Rectal smooth muscle tissue (tissue), 1 donor: ENCODE results near the gene NINL.
A peak's percentile ranks its signal among the peaks of the same experiment; 100 is the strongest.
"Not testable (repeated sequence)": the region's sequence is repeated elsewhere in the genome, so short reads cannot be mapped to it uniquely, and the experiment has no call there.

Source experiments
- H3K27ac ChIP-seq: one replicate; pipeline ENCODE4 v1.7.0; 2013; ENCODE audit warnings: low read depth, low read length, inconsistent platforms
- H3K27me3 ChIP-seq: one replicate; pipeline ENCODE4 v1.7.0; 2013; ENCODE audit warnings: low read length; ENCODE audit not compliant: control insufficient read depth, insufficient read depth
- H3K36me3 ChIP-seq: one replicate; pipeline ENCODE4 v1.7.0; 2013; ENCODE audit warnings: low read length; ENCODE audit not compliant: control insufficient read depth, insufficient read depth
- H3K4me1 ChIP-seq: one replicate; pipeline ENCODE4 v1.7.0; 2013; ENCODE audit warnings: low read length; ENCODE audit not compliant: control insufficient read depth, insufficient read depth
- H3K4me3 ChIP-seq: one replicate; pipeline ENCODE4 v1.7.0; 2013; ENCODE audit warnings: low read length
- H3K9ac ChIP-seq: one replicate; pipeline ENCODE4 v1.7.0; 2013; ENCODE audit warnings: low read length

The NINL gene

GRCh38 chr20:25584905-25585704 is at the start of gene NINL:
Gene NINL (minus strand): TSS chr20:25585531. CDS start chr20:25526587, 58,944 bp downstream.
- peak within 1 kb of the TSS; percentile 60 for H3K4me3 ChIP-seq
- peak within 1 kb of the TSS; percentile 73 for H3K27ac ChIP-seq
- no peaks in the 10 kb centered on the region for H3K36me3 ChIP-seq
- H3K9ac ChIP-seq: no peak within 1 kb of the TSS
- H3K4me1 ChIP-seq: no peaks in the 10 kb centered on the region
- no peaks in the 10 kb centered on the region for H3K27me3 ChIP-seq

GRCh38 chr20:25632940-25633790 is 47.8 kb upstream of the NINL start:
- no peak overlapping the region for H3K4me3 ChIP-seq
- H3K9ac ChIP-seq: no peak overlapping the region
- no peaks in the 10 kb centered on the region for H3K36me3 ChIP-seq
- H3K4me1 ChIP-seq: no peaks in the 10 kb centered on the region
- no peak overlapping the region for H3K27ac ChIP-seq
- no peaks in the 10 kb centered on the region for H3K27me3 ChIP-seq

GRCh38 chr20:25630615-25631014 is 45.3 kb upstream of the NINL start:
- H3K4me1 ChIP-seq, H3K27ac ChIP-seq, H3K9ac ChIP-seq, H3K27me3 ChIP-seq, H3K4me3 ChIP-seq, H3K36me3 ChIP-seq: not testable (repeated sequence)

- H3K27ac ChIP-seq: no peak overlapping the region
- H3K36me3 ChIP-seq: no peaks in the 10 kb centered on the region
- H3K9ac ChIP-seq: no peak overlapping the region
- no peaks in the 10 kb centered on the region for H3K27me3 ChIP-seq
- H3K4me3 ChIP-seq: no peak overlapping the region
- no peaks in the 10 kb centered on the region for H3K4me1 ChIP-seq
Measured at GRCh38 chr20:25629816-25630499, 44.6 kb upstream of the NINL start.

- H3K27ac ChIP-seq: no peak overlapping the region
- H3K4me1 ChIP-seq: no peaks in the 10 kb centered on the region
- H3K9ac ChIP-seq: no peak overlapping the region
- no peak overlapping the region for H3K4me3 ChIP-seq
- no peaks in the 10 kb centered on the region for H3K27me3 ChIP-seq
- no peaks in the 10 kb centered on the region for H3K36me3 ChIP-seq
Measured at GRCh38 chr20:25626779-25627178, 41.4 kb upstream of the NINL start.

- Histone ChIP-seq H3K27ac (peak overlapping the region; percentile 90), H3K36me3 (no peaks in the 10 kb centered on the region), H3K4me1 (no peaks in the 10 kb centered on the region), H3K4me3 (peak overlapping the region; percentile 99), H3K27me3 (no peaks in the 10 kb centered on the region), H3K9ac (peak overlapping the region; percentile 83)
Measured at GRCh38 chr20:25624500-25624939, 39.2 kb upstream of the NINL start.

GRCh38 chr20:25623736-25624499 is 38.6 kb upstream of the NINL start, which contains the start of gene NANP:
Gene NANP (minus strand): TSS chr20:25624014. CDS start chr20:25623948, 66 bp downstream.
- Histone ChIP-seq H3K9ac (peak within 1 kb of the TSS; percentile 83), H3K27me3 (no peaks in the 10 kb centered on the region), H3K27ac (peak within 1 kb of the TSS; percentile 90), H3K4me1 (no peaks in the 10 kb centered on the region), H3K4me3 (peak within 1 kb of the TSS; percentile 99), H3K36me3 (no peaks in the 10 kb centered on the region)

- H3K4me3 ChIP-seq: peak overlapping the region; percentile 99
- no peaks in the 10 kb centered on the region for H3K4me1 ChIP-seq
- no peaks in the 10 kb centered on the region for H3K36me3 ChIP-seq
- peak overlapping the region; percentile 90 for H3K27ac ChIP-seq
- peak overlapping the region; percentile 83 for H3K9ac ChIP-seq
- no peaks in the 10 kb centered on the region for H3K27me3 ChIP-seq
Measured at GRCh38 chr20:25623225-25623735, 37.9 kb upstream of the NINL start.

GRCh38 chr20:25622450-25623224 is 37.3 kb upstream of the NINL start:
- no peaks in the 10 kb centered on the region for H3K4me1 ChIP-seq
- H3K36me3 ChIP-seq: no peaks in the 10 kb centered on the region
- H3K27ac ChIP-seq: peak overlapping the region; percentile 90
- H3K27me3 ChIP-seq: no peaks in the 10 kb centered on the region
- H3K4me3 ChIP-seq: peak overlapping the region; percentile 99
- H3K9ac ChIP-seq: peak overlapping the region; percentile 83

GRCh38 chr20:25622049-25622448 is 36.7 kb upstream of the NINL start:
- H3K9ac ChIP-seq: no peak overlapping the region
- H3K27me3 ChIP-seq: no peaks in the 10 kb centered on the region
- H3K36me3 ChIP-seq: no peaks in the 10 kb centered on the region
- no peak overlapping the region for H3K27ac ChIP-seq
- no peaks in the 10 kb centered on the region for H3K4me1 ChIP-seq
- no peak overlapping the region for H3K4me3 ChIP-seq

- Histone ChIP-seq H3K4me1 (no peaks in the 10 kb centered on the region), H3K27me3 (no peaks in the 10 kb centered on the region), H3K27ac (no peak overlapping the region), H3K4me3 (no peak overlapping the region), H3K9ac (no peak overlapping the region), H3K36me3 (no peaks in the 10 kb centered on the region)
Measured at GRCh38 chr20:25619514-25619913, 34.2 kb upstream of the NINL start.
